BLaER1 (cell line): Measurements from ENCODE around the gene COIL.
"Not testable (repeated sequence)": the region's sequence is repeated elsewhere in the genome, so short reads cannot be mapped to it uniquely, and the experiment has no call there.

Experiments
- H3K27ac ChIP-seq: shearing (Covaris generic); formaldehyde crosslinking; 2 replicates; pipeline ENCODE4 v1.8.1; 2022
- H3K27me3 ChIP-seq: shearing (Covaris generic); formaldehyde crosslinking; 2 replicates; pipeline ENCODE4 v1.8.1; 2022
- H3K36me3 ChIP-seq: shearing (Covaris generic); formaldehyde crosslinking; 2 replicates; pipeline ENCODE4 v1.8.1; 2022
- H3K4me1 ChIP-seq: shearing (Covaris generic); formaldehyde crosslinking; 2 replicates; pipeline ENCODE4 v1.8.1; 2022
- H3K4me2 ChIP-seq: shearing (Covaris generic); formaldehyde crosslinking; 2 replicates; pipeline ENCODE4 v1.8.1; 2022
- H3K4me3 ChIP-seq: shearing (Covaris generic); formaldehyde crosslinking; 2 replicates; pipeline ENCODE4 v1.8.1; 2022
- H3K9ac ChIP-seq: shearing (Covaris generic); formaldehyde crosslinking; 2 replicates; pipeline ENCODE4 v1.8.1; 2022
- H3K9me3 ChIP-seq: shearing (Covaris generic); formaldehyde crosslinking; 2 replicates; pipeline ENCODE4 v1.8.1; 2022
- H4K20me1 ChIP-seq: shearing (Covaris generic); formaldehyde crosslinking; 2 replicates; pipeline ENCODE4 v1.8.1; 2022
- Cebpa-rat ChIP-seq: shearing (Covaris generic); IDR thresholded peaks from 2 replicates; pipeline ENCODE4 v1.8.1; 2022

Gene COIL

DNA sequence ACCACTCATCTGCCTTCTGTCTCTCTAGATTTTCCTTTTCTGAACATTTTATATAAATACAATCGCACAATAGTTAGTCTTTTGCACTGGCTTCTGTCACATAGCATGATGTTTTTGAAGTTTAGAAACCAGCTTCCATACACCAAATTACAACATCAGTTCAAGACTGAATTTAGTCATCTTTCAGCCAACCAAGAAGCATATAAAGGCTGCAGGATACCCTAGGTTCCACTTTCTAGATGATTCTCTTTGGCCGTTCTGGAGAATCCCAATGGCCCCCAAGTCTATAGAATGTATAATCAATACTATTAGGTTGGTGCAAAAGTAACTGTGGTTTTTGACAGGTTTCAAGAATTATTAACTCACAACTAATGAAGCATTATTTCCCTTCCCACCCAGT is 36.5 kb upstream of the COIL start:
- H3K36me3 ChIP-seq, result peaks cover 100% of the 10 kb centered on the region

DNA sequence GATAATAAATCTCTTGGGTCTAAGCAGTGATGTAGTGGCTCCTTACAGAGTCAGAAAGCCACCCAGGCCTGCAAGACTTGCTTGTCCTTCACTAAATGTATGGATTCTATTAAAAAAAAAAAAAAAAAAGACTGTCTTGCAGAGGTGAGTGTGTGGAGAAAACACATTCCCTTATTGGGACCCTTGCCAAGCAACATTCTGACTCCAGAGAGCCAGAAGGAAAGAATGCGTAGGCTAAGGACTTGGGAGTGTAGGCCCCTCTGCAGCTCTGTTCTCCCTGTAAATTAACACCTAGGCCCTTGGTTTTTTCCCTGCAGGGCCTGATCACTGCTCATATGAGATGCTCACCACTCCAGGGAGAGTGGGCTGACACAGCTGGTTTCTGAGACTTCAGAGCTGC is 34.9 kb upstream of the COIL start:
- Histone ChIP-seq H3K27me3 (no peaks in the 10 kb centered on the region), H3K36me3 (peaks cover 100% of the 10 kb centered on the region), H3K4me1 (0 out of 2 replicates have a peak, but pooled peaks cover 8% of the 10 kb centered on the region), H3K27ac (no peak overlapping the region), H3K9me3 (no peaks in the 10 kb centered on the region), H3K4me3 (no peak overlapping the region), H3K4me2 (no peak overlapping the region), H4K20me1 (no peaks in the 10 kb centered on the region), H3K9ac (no peak overlapping the region)
- TF ChIP-seq Cebpa-rat, result no peak

More for the DNA sequence above, 36.5 kb upstream of the COIL start:
- Histone ChIP-seq H3K27me3 (no peaks in the 10 kb centered on the region), H3K4me3 (no peak overlapping the region), H3K9me3 (no peaks in the 10 kb centered on the region), H3K27ac (no peak overlapping the region), H3K4me1 (peaks cover 20% of the 10 kb centered on the region), H3K9ac (no peak overlapping the region), H3K4me2 (no peak overlapping the region), H4K20me1 (no peaks in the 10 kb centered on the region)
- TF ChIP-seq Cebpa-rat, result no peak

DNA sequence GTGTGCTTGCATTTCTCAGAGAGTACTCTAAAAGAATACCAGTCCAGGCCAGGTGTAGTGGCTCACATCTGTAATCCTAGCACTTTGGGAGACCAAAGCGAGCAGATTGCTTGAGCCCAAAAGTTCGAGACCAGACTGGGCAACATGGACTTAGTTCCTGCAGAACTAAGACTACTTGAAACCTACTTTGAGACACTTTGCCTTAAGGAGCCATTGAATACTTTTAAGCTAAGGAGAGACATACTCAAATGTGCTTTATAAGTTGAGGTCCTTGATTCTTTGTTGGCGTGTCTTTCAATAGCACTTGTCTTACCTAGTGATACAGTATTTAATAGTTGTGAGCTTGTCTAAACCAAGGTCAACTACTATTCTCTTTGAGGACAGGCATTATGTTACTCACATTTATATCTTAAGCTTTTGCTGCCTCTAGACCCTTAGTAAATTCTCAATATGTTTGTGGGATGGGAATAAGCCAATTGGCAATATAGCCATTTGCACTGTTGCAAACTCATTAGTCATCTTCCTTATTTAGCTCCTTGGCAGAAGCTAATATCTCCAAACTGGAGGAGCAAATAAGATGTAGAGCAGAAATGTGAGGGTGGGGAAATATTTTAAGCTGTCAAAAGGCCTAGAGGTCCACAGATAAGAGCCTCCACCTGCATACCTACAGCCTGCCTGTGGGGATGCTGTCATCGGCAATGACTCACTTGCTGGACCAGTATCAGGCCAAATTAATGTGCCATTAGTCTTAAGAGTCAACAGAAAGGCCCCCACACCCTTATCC is 33.4 kb upstream of the COIL start:
- H3K27ac ChIP-seq, result no peak overlapping the region
- H3K27me3 ChIP-seq, result no peaks in the 10 kb centered on the region
- TF ChIP-seq Cebpa-rat, result no peak
- H3K4me3 ChIP-seq, result no peak overlapping the region
- H3K9ac ChIP-seq, result no peak overlapping the region
- H3K4me1 ChIP-seq, result 0 out of 2 replicates have a peak, but pooled peaks cover 8% of the 10 kb centered on the region
- H3K36me3 ChIP-seq, result peaks cover 99% of the 10 kb centered on the region
- H3K4me2 ChIP-seq, result no peak overlapping the region
- peaks cover under 1% of the 10 kb centered on the region; the same call in 1 of the 2 replicates for H3K9me3 ChIP-seq
- no peaks in the 10 kb centered on the region for H4K20me1 ChIP-seq

DNA sequence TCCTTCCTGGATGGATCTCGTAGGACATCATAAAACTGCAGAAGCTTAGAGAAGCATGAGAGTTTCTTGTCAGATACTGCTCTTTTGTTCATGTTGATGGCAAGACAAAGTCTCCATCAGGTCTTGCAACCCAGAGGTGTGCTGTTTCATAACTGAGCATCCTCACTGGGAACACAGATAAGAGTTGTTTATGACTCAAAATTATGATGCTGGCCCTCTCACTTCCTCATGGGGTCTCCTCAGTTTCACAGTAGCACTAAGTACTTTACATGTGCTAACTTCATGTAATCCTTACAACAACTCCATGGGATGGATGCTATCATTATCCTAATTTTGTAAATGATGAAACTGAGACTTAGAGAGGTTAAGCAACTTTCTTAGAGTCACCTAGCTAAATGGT is 31.5 kb upstream of the COIL start:
- Histone ChIP-seq H4K20me1 (no peaks in the 10 kb centered on the region), H3K27me3 (no peaks in the 10 kb centered on the region), H3K4me3 (no peak overlapping the region), H3K9ac (no peak overlapping the region), H3K36me3 (peaks cover 99% of the 10 kb centered on the region), H3K27ac (no peak overlapping the region), H3K9me3 (peaks cover 8% of the 10 kb centered on the region), H3K4me2 (no peak overlapping the region), H3K4me1 (0 out of 2 replicates have a peak, but pooled peaks cover 5% of the 10 kb centered on the region)
- TF ChIP-seq Cebpa-rat, result no peak

DNA sequence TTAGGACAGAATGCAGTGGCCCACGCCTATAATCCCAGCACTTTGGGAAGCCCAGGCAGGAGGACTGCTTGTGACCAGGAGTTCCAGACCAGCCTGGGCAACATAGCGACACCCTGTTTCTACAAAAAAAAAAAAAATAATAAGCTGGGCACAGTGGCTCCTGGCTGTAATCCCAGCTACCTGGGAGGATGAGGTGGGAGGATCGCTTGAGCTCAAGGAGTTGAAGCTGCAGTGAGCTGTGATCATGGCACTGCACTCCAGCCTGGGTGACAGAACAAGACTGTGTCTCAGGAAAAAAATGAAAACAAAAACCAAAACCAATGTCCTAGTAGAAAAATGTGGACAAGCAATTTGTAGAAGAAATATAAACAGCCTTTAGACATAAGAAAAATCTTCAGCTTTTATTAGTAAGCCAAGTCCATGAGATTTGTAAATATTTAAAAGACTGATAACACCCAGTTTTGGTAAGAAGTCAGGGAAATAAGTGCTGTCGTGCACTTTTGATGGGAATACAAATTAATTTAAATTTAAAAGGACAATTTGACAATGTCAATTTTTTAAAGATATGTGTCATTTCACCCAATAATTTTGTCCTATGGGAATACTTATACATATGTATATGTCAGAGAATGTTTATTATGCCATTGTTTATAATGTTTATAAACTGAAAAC is 28.2 kb upstream of the COIL start:
- Histone ChIP-seq H3K9me3 (peaks cover 8% of the 10 kb centered on the region), H3K27me3 (no peaks in the 10 kb centered on the region), H3K4me2 (no peak overlapping the region), H4K20me1 (no peaks in the 10 kb centered on the region), H3K4me3 (no peak overlapping the region), H3K4me1 (peaks cover 12% of the 10 kb centered on the region; the same call in 1 of the 2 replicates), H3K9ac (no peak overlapping the region), H3K27ac (no peak overlapping the region), H3K36me3 (peaks cover 99% of the 10 kb centered on the region)
- no peak for TF ChIP-seq Cebpa-rat

DNA sequence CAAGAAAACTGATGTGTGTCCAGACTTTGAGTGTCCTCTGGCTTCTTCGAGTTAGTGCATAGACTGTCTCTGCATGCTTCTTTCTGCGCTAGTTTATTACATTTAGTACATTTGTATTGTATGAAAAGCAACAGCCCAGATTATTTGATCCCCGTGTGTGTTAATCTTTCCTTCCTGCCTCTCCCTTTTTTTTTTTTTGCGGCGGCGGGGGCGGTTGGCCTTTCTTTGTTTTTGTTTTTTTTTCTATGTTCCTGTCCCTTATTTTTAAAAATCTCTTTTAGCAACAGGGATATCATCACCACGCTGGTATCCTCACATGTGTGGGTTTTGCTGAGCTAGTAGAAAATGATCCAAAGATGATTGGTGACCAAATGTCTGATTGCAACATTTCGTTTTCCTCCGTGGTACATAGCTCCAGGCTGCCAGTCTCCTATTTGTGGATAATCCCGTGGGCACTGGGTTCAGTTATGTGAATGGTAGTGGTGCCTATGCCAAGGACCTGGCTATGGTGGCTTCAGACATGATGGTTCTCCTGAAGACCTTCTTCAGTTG is 26.5 kb upstream of the COIL start:
- Histone ChIP-seq H3K4me2 (no peak overlapping the region), H3K27ac (no peak overlapping the region), H3K9ac (no peak overlapping the region), H3K9me3 (peaks cover 8% of the 10 kb centered on the region), H3K36me3 (peaks cover 91% of the 10 kb centered on the region), H4K20me1 (no peaks in the 10 kb centered on the region), H3K4me3 (no peak overlapping the region), H3K4me1 (peaks cover 29% of the 10 kb centered on the region), H3K27me3 (no peaks in the 10 kb centered on the region)
- TF ChIP-seq Cebpa-rat, result no peak

DNA sequence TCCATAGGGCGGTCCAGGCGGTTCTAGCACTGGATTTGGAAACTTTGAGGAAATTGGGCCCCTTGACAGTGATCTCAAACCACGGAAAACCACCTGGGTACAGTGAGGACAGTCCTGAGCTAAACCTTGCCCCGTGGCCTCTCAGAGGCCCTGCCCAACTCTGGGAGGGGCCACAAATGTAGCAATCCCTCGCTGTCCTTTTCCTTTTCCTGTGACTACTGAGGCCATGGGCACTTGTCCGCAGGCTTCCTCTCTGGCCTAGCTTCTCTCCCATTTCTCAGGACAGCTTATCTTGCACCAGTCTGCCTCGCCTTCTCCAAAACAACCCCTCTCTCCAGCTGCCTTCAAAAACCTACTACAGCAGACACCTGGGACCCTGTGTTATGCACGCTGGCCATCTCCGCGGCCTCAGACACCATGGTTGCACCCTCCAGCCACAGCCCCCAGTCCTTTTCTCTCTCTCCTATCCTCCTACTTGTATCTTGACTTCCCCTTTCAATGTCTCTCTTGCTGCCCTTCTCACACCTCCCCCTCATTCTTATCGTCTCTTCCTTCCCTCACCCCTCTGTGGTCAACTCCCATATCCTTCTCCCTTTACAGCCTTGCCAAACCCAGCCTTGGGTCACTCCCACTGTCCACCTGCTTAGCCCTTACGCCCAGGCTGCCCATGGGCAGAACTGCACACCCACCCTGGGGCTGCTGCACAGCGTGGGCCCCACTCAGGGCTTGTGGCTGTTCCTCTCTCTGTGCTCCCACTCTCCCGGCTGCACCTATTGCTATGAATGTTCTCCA is 24.7 kb upstream of the COIL start:
- no peak for TF ChIP-seq Cebpa-rat
- Histone ChIP-seq H3K9ac (no peak overlapping the region), H3K9me3 (peaks cover 8% of the 10 kb centered on the region), H3K4me2 (no peak overlapping the region), H3K27ac (no peak overlapping the region), H3K27me3 (no peaks in the 10 kb centered on the region), H3K36me3 (peaks cover 84% of the 10 kb centered on the region), H3K4me1 (peaks cover 43% of the 10 kb centered on the region), H3K4me3 (no peak overlapping the region), H4K20me1 (no peaks in the 10 kb centered on the region)

DNA sequence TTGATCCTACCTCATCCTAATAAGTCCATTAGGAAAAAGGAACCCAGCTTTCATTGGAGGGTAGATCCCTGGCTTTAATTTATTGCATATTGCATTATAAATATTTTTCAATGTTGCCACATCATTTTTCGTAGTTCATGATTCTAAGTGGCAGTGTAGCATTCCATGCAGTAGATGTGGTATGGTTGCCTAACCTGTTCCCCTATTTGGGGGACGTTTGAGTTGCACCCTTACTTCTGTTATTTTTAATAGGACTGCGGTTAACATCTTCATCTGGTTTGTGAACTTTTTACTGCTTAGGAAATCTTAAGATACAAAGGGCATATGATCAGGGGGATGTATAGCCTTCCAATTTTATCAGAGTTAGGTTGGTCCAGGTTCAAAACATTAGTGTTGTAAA is 22.5 kb upstream of the COIL start:
- H3K4me2 ChIP-seq, result peak overlapping the region; percentile 84
- peak overlapping the region; percentile 74 for H3K27ac ChIP-seq
- H4K20me1 ChIP-seq, result no peaks in the 10 kb centered on the region
- H3K4me3 ChIP-seq, result no peak overlapping the region
- TF ChIP-seq Cebpa-rat, result no peak
- H3K4me1 ChIP-seq, result peaks cover 63% of the 10 kb centered on the region
- peak overlapping the region; percentile 72; the same call in 1 of the 2 replicates for H3K9ac ChIP-seq
- H3K36me3 ChIP-seq, result peaks cover 63% of the 10 kb centered on the region
- H3K27me3 ChIP-seq, result no peaks in the 10 kb centered on the region
- H3K9me3 ChIP-seq, result peaks cover 3% of the 10 kb centered on the region; the same call in 1 of the 2 replicates

DNA sequence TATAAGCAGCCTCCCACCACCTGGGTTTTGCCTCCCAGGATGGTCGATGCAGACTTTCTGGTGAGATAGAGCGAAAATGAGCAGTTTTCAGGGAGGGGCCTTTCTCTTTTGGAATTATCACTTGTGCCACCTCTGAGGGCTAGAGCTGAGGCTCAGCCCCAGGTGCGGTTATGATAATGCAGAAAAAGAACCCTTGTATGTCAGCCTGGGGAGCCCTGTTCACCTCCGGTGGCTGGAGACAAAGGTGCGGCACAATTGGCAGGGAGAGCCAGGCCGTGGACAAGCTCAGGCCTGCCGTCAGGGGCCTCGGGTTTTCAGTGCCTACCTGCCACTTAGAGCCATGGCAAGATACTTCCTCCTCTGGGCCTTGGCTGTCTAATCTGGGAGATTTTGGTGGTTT is 21.5 kb upstream of the COIL start:
- H3K4me1 ChIP-seq, result peaks cover 65% of the 10 kb centered on the region
- peak overlapping the region; percentile 72 for H3K9ac ChIP-seq
- H3K36me3 ChIP-seq, result peaks cover 52% of the 10 kb centered on the region
- no peak for TF ChIP-seq Cebpa-rat
- H3K27ac ChIP-seq, result peak overlapping the region; percentile 74
- no peaks in the 10 kb centered on the region for H4K20me1 ChIP-seq
- no peaks in the 10 kb centered on the region for H3K9me3 ChIP-seq
- H3K27me3 ChIP-seq, result no peaks in the 10 kb centered on the region
- peak overlapping the region; percentile 84 for H3K4me2 ChIP-seq
- peak overlapping the region; percentile 29 for H3K4me3 ChIP-seq

DNA sequence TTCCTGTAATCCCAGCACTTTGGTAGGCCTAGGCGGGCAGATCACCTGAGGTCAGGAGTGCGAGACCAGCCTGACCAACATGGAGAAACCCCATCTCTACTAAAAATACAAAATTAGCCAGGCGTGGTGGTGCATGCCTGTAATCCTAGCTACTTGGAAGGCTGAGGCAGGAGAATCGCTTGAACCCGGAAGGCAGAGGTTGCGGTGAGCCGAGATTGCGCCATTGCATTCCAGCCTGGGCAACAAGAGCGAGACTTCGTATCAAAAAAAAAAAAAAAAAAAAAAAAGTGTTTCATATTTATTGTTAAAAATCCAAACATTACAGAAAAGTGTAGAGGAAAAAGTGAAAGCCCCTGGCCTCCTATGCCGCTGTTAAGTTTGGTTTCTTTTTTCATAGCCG is 19.7 kb upstream of the COIL start:
- H3K4me2 ChIP-seq, result peak overlapping the region; percentile 84
- H3K36me3 ChIP-seq, result peaks cover 34% of the 10 kb centered on the region
- H3K4me3 ChIP-seq, H3K9me3 ChIP-seq, H3K9ac ChIP-seq, H3K27me3 ChIP-seq, H4K20me1 ChIP-seq: not testable (repeated sequence)
- peaks cover 72% of the 10 kb centered on the region for H3K4me1 ChIP-seq
- H3K27ac ChIP-seq, result peak overlapping the region; percentile 12; the same call in 1 of the 2 replicates
